T1000 (cell line): ENCODE data around the gene SLC4A3.
"Not testable (repeated sequence)": the region's sequence is repeated elsewhere in the genome, so short reads cannot be mapped to it uniquely, and the experiment has no call there.

Experiments used
- DNase-seq: peaks from one replicate; lab custom pipeline; 2025; ENCODE audit warnings: mixed read lengths; lab: John Stamatoyannopoulos, UW

Gene SLC4A3

GRCh38 chr2:219645631-219646527 is 18.4 kb downstream of the SLC4A3 start:
- no peak for DNase-seq

DNA sequence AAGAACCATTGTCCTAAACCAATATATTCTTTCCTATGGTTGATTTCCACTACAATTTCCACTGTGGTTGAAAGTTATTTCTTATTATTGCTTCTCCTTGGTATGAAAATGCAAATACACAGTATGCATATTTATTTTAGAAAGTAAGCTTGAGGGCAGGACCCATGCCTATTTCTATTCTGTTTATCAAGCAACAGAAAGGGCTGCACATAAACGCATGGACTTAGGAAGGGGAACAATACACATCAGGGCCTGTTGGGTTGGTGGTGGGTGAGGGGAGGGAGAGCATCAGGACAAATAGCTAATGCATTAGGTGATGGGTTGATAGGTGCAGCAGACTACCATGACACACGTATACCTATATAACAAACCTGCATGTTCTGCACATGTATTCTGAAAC is 20.7 kb downstream of the SLC4A3 start:
- DNase-seq: no peak

GRCh38 chr2:219648963-219649362 is 21.5 kb downstream of the SLC4A3 start:
- DNase-seq: no peak

- DNase-seq: no peak
Observed at GRCh38 chr2:219650426-219651248, 23.2 kb downstream of the SLC4A3 start.

- not testable (repeated sequence) for DNase-seq
Observed at GRCh38 chr2:219651656-219652055, 24.2 kb downstream of the SLC4A3 start.

GRCh38 chr2:219656526-219656925 is 29.1 kb downstream of the SLC4A3 start:
- DNase-seq: no peak

DNA sequence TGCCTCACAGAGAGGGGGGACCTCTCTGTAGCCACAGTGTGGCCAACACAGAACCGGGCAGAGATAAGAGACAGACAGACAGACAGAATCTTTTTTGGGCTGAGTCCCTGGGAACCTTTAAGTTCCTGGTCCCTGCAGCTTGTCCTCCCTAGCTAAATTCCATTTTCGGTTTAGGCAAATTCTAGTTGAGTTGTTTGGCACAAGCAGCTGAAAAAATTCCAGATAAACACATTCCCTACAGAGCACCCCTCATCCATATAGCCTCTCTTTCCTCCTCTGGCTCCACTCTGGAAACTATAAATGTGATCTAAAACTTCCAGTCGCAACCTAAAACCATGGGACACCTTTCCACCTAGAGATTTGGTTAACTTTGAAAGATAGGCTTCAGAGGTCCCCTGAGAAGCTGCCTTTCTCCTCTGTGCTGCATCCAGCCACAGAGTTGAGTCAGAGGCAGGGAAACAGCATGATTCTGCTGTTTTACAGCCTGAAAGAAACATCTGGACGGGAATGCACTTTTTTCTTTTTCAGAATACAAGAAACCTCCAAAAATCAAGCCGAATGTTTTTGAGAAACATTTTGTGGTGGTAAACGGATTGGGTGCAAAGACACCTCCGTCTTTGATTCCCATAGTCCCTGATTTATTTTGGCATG is 30.9 kb downstream of the SLC4A3 start:
- DNase-seq: no peak

- DNase-seq: no peak
Observed at GRCh38 chr2:219658874-219659273, 31.4 kb downstream of the SLC4A3 start.

GRCh38 chr2:219661197-219661954 is 33.9 kb downstream of the SLC4A3 start:
- no peak for DNase-seq

GRCh38 chr2:219661955-219662395 is 34.5 kb downstream of the SLC4A3 start:
- DNase-seq: no peak

GRCh38 chr2:219662566-219662965 is 35.1 kb downstream of the SLC4A3 start:
- DNase-seq: no peak

DNA sequence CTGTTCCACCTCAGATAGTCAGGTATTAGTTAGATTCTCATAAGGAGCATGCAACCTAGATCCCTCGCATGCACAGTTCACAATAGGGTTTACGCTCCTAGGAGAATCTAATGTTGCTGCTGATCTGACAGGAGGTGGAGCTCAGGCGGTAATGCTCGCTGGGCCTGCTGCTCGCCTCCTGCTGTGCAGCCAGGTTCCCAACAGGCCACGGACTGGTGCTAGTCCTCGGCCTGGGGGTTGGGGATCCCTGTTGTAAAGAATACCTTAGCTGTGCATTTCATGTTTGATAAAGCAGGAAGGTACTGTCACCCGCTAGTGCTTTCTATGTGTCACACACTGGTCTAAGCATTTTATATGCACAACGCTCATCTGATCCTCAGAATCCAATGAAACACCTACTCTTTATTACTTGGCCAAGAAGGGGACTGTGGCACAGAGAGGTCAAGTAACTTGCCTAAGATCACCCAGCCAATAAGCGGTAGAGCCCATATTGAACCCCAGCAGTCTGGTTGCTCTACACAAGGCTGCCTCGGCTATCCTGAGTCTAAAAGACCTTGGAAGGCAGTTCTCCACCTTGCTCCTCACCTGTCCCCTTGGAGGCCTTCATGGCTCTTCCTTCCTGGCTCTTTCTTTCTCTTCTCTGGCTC is 35.8 kb downstream of the SLC4A3 start:
- DNase-seq: no peak

DNA sequence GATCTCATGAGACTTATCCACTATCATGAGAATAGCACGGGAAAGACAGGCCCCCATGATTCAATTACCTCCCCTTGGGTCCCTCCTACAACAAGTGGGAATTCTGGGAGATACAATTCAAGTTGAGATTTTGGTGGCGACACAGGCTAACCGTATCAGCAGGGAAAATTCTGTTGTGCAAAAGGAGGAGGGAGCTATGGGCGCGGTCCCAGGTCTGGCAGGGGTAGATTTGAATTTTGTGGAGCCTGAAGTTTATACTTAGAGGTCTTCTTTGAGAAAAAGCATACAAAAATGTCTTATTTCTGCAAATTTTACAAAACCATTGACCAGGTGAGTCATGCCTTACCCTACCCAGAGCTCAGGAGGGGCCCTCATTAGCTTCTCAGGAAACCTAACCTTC is 36.6 kb downstream of the SLC4A3 start:
- no peak for DNase-seq

GRCh38 chr2:219664944-219665343 is 37.5 kb downstream of the SLC4A3 start:
- no peak for DNase-seq

- no peak for DNase-seq
Observed at GRCh38 chr2:219665926-219666325, 38.5 kb downstream of the SLC4A3 start.

DNA sequence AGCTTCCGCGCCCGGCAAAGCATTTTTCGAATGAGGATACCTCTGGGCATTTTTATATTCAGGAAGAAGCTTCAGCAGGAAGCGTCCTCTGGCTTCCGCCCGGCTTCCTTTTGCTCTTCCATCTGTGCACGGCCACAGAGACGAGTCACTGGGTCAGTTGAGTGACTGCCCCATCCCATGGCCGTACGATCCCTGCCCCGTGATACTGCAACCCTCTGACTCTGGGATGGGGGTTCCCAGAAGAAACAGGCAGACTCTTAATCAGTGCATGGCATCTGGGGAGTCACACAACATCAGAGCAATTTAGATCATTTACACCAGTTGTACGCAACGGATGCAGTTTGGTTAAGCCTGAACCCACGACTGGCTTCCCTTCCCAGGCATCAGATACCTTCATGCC is 40.9 kb downstream of the SLC4A3 start:
- DNase-seq: no peak

DNA sequence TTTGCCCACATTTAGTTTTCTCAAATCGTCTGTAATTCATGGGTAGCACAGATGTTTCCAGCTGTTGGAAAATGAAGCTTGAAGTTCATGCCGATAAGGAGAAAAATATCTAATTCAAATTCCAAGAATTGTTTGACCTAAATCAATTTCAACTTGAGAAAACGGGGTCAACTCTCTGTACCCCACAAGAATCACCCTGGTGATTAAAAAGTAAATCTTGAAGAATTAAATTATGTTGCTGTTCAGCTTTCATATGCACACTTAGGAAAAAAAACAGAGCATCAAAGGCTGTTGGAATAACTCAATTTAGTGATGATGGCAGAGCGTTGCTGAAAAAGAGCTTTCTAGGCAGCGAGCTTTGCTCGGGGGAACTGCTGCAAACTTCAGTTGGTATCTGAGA is 43.0 kb downstream of the SLC4A3 start:
- no peak for DNase-seq

DNA sequence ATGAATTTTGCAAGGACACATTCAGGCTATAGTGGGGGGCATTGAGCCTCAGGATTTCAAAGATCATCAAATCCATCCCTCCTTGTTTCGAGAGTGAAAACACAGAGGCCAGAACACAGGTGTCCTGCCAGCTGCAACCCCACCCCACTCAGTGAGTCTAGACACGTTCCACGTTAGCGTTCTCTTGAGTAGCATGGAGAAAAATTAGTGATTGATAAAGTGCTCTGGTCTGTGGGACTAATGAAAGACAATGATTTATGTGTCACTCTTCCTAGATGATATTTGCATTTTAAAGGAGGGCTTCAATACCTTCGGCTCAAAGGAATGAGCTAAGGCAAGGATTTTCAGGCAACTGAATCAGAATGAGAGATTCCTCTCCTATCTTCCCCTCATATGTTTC is 43.8 kb downstream of the SLC4A3 start:
- DNase-seq: no peak

DNA sequence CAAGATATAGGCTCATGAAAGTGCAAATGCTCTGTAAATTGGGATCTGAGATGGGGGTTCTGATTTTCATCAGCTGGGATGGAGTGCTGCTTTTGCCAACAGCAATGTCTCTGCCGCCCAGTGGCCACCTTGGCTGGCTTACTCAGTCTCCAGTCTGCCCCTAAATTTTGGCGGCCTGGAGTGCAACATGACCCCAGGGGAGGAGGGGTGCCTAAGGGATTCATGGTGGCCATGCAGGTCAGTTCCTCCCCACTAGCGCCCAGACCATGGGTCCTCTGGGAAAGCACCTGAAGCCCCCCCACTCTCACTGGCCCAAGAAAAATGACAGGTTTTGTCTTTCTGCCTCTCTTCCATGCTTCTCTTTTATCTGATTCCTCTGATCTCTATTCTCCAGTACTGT is 45.0 kb downstream of the SLC4A3 start:
- no peak for DNase-seq

DNA sequence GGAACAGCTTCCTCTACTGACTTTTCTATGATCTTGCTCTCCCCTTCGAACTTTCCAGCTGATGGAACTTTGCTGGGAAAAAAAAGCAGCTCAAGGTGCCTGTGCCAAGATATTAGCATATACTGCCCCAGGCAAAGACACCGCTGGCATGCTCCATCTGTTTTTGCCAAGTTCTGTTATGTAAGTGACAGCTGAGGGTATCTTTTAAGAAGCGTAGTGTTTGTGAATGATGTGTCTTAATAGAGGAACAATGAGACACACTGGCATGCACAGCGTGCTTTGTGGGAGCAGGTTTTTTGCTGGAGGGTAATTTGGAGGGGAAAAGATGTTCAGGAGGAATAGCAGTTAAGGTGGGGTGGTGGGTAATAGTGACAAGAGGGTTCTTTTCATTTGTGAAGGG is 47.8 kb downstream of the SLC4A3 start:
- no peak for DNase-seq

DNA sequence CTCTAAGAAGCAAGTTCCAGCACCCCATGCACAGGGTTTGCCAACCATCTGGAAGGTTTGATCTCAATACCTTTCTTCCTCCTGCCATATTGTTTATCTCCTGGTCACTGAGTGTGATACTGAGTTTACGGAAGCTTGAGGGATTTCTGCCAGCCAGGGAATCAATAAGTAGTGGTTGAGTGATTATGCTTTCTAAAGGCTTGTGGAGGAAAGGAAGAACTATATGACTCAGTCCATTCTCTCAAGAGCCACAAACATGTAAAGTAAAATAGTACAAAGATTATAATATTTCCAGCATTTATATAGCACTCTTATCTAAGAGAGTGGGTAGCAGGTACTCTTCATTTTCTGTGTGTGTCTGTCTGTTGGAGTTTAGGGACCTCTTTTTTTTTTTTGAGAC is 49.2 kb downstream of the SLC4A3 start:
- DNase-seq: no peak
